Fibroblast of villous mesenchyme (primary cell): Measurements from ENCODE around the gene GRK4. TPM values are rescaled to one million over a fixed set of nuclear protein-coding genes. Genes with fewer than 3 reads are reported as not detected.

Experiments used
- DNase-seq: peaks from one replicate; pipeline ENCODE4 v3.0.0-alpha.2; 2010; ENCODE audit warnings: low read depth
- H3K4me3 ChIP-seq: 2 replicates; pipeline ENCODE4 v1.5.1; 2011; ENCODE audit warnings: low read depth, mild to moderate bottlenecking, low read length
- total RNA-seq: library from RNA; depleted of rRNA; stranded (reverse); fragments of >200 nt; gene quantifications from 2 replicates; pipeline ENCODE4 v1.2.3, GENCODE V29; 2012
- TF ChIP-seq, protein P1 (sequence below): IDR thresholded peaks from 2 replicates; pipeline ENCODE4 v1.5.1; 2012; ENCODE audit warnings: low read depth, mild to moderate bottlenecking, low read length; ENCODE audit not compliant: insufficient read depth

The GRK4 gene
- total RNA-seq, 1 donor = 7.3 TPM

DNA sequence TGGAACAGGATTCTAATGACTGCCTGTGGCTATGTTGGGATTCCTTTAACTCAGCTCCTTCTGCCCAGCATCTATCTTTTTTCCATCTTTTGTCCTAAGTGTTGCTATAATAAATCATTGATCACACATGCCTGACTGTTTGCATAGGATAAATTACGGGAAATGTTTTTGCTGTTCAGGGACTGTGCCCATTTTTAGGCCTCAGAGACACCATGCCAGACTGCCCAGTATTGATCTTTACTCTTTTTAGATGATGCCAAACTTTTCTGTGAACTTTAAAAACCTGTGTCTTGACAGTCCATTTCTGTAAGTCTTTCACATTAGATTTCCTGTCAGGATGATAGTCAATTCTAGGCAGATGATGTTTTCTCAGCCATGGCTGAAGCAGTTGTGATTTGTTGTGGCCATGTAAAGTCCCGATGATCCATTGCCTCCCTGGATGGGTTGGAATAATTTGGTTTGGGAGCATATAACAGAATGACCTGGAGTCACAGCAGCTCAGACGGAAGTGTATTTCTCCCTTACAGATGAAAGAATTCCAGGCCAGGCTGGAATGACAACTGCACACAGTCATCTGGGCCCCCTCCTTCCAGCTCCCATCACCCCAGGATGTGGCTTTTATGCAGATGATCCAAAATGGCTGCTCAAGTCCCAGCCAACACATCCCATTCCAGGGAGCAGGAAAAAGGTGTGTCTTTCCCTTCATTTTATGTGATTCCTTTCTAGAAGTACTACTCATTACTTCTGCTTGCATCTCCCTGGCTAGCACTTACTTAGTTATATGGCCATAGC, 107.5 kb downstream of the GRK4 start:
- DNase-seq = no peak
- TF ChIP-seq, protein P1, sequence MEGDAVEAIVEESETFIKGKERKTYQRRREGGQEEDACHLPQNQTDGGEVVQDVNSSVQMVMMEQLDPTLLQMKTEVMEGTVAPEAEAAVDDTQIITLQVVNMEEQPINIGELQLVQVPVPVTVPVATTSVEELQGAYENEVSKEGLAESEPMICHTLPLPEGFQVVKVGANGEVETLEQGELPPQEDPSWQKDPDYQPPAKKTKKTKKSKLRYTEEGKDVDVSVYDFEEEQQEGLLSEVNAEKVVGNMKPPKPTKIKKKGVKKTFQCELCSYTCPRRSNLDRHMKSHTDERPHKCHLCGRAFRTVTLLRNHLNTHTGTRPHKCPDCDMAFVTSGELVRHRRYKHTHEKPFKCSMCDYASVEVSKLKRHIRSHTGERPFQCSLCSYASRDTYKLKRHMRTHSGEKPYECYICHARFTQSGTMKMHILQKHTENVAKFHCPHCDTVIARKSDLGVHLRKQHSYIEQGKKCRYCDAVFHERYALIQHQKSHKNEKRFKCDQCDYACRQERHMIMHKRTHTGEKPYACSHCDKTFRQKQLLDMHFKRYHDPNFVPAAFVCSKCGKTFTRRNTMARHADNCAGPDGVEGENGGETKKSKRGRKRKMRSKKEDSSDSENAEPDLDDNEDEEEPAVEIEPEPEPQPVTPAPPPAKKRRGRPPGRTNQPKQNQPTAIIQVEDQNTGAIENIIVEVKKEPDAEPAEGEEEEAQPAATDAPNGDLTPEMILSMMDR = no peak

GRCh38 chr4:3071811-3072210, 108.4 kb downstream of the GRK4 start:
- DNase-seq = no peak

More for the DNA sequence above, 107.5 kb downstream of the GRK4 start:
- no peak overlapping the region for H3K4me3 ChIP-seq

GRCh38 chr4:3073158-3074077, 110.0 kb downstream of the GRK4 start:
- TF ChIP-seq, protein P1 = peak; percentile 11
- peak overlapping the region; percentile 69 for H3K4me3 ChIP-seq
- DNase-seq = no peak

More at GRCh38 chr4:3071811-3072210, 108.4 kb downstream of the GRK4 start:
- no peak overlapping the region for H3K4me3 ChIP-seq
- TF ChIP-seq, protein P1 = no peak

DNA sequence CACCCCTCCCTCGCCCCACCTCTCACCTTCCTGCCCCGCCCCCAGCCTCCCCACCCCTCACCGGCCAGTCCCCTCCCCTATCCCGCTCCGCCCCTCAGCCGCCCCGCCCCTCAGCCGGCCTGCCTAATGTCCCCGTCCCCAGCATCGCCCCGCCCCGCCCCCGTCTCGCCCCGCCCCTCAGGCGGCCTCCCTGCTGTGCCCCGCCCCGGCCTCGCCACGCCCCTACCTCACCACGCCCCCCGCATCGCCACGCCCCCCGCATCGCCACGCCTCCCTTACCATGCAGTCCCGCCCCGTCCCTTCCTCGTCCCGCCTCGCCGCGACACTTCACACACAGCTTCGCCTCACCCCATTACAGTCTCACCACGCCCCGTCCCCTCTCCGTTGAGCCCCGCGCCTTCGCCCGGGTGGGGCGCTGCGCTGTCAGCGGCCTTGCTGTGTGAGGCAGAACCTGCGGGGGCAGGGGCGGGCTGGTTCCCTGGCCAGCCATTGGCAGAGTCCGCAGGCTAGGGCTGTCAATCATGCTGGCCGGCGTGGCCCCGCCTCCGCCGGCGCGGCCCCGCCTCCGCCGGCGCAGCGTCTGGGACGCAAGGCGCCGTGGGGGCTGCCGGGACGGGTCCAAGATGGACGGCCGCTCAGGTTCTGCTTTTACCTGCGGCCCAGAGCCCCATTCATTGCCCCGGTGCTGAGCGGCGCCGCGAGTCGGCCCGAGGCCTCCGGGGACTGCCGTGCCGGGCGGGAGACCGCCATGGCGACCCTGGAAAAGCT, 110.9 kb downstream of the GRK4 start, which contains the start of the genes HTT and HTT-AS:
HTT (plus strand) TSS at position 604 of the 768 bp plus-strand sequence; CDS start at position 749, 145 bp downstream.
HTT-AS (minus strand) TSS at position 461 of the 768 bp plus-strand sequence.
- H3K4me3 ChIP-seq = peak within 1 kb of the TSS; percentile 84
- DNase-seq = peak; percentile 95
- TF ChIP-seq, protein P1 = no peak

- DNase-seq = peak; percentile 75
- H3K4me3 ChIP-seq = peak overlapping the region; percentile 84
- TF ChIP-seq, protein P1 = no peak
Observed at GRCh38 chr4:3074846-3075651, 111.7 kb downstream of the GRK4 start.
